D721Med (cell line): ENCODE results near the gene TMEM209.

ENCODE experiments used
- DNase-seq: peaks from one replicate; pipeline ENCODE4 v3.0.0; 2011; ENCODE audit warnings: low spot score; ENCODE audit not compliant: insufficient read length
- FAIRE-seq: peaks from 2 replicates; lab custom pipeline; 2011; peaks lifted over from hg19 to GRCh38; lab: Jason Lieb, UNC
- CTCF ChIP-seq: IDR thresholded peaks from 2 replicates; pipeline ENCODE4 v1.5.1; 2012; ENCODE audit warnings: mild to moderate bottlenecking, control low read depth; ENCODE audit not compliant: insufficient read depth; ENCODE audit errors: missing control alignments

TMEM209 gene

GRCh38 chr7:130224210-130224609 lies 19.0 kb upstream of the TMEM209 start:
- no peak for TF ChIP-seq CTCF
- FAIRE-seq (no peak), DNase-seq (no peak)

GRCh38 chr7:130223646-130224045 lies 18.4 kb upstream of the TMEM209 start:
- no peak for FAIRE-seq
- no peak for DNase-seq
- TF ChIP-seq CTCF, result no peak

- FAIRE-seq (no peak), DNase-seq (no peak)
- TF ChIP-seq CTCF, result no peak
These were observed 16.5 kb upstream of the TMEM209 start for GRCh38 chr7:130221746-130222145.

- DNase-seq, result no peak
- FAIRE-seq, result no peak
- no peak for TF ChIP-seq CTCF
These were observed 14.7 kb upstream of the TMEM209 start for GRCh38 chr7:130219871-130220270.

GRCh38 chr7:130218806-130219620 lies 13.8 kb upstream of the TMEM209 start:
- DNase-seq (no peak), FAIRE-seq (no peak)
- no peak for TF ChIP-seq CTCF

- DNase-seq (no peak), FAIRE-seq (no peak)
- TF ChIP-seq CTCF, result no peak
These were observed 11.5 kb upstream of the TMEM209 start for GRCh38 chr7:130216750-130217149.

GRCh38 chr7:130216025-130216424 lies 10.8 kb upstream of the TMEM209 start:
- no peak for FAIRE-seq
- no peak for DNase-seq
- no peak for TF ChIP-seq CTCF
